GM23338 (cell line): Measurements from ENCODE around the gene POPDC2. TPM values are rescaled to one million over a fixed set of nuclear protein-coding genes. Genes with fewer than 3 reads are reported as not detected.
A peak's percentile ranks its signal among the peaks of the same experiment; 100 is the strongest.

ENCODE experiments used
- ATAC-seq: fragments of 200-7000 bp; cut with Tn5 transposase; 3 replicates; pipeline ENCODE4 v1.9.1; 2020
- DNase-seq: peaks from one replicate; pipeline ENCODE4 v3.0.0-alpha.2; 2015; ENCODE audit warnings: low spot score
- H2AFZ ChIP-seq: fragments of 200-600 bp; sonication (generic); 2 replicates; pipeline ENCODE4 v1.8.0; 2016; ENCODE audit warnings: antibody characterized with exemption, mild to moderate bottlenecking, moderate library complexity
- H3F3A ChIP-seq: fragments of 200-600 bp; sonication (generic); replicated peaks from 2 replicates; pipeline ENCODE4 v1.8.0; 2017; ENCODE audit warnings: antibody characterized with exemption, mixed run types, low read depth
- H3K27ac ChIP-seq: fragments of 200-600 bp; sonication (generic); 2 replicates; pipeline ENCODE4 v1.6.1; 2016; ENCODE audit warnings: low read depth
- H3K27me3 ChIP-seq: fragments of 200-600 bp; sonication (generic); 2 replicates; pipeline ENCODE4 v1.8.0; 2016; ENCODE audit warnings: mild to moderate bottlenecking, mixed run types, moderate library complexity; ENCODE audit not compliant: insufficient read depth
- H3K36me3 ChIP-seq: fragments of 200-600 bp; sonication (generic); 2 replicates; pipeline ENCODE4 v1.8.0; 2016; ENCODE audit warnings: mild to moderate bottlenecking; ENCODE audit not compliant: insufficient read depth
- H3K4me1 ChIP-seq: fragments of 200-600 bp; sonication (generic); 2 replicates; pipeline ENCODE4 v1.8.0; 2016; ENCODE audit warnings: mild to moderate bottlenecking, moderate library complexity; ENCODE audit not compliant: insufficient read depth
- H3K4me2 ChIP-seq: fragments of 200-600 bp; sonication (generic); 2 replicates; pipeline ENCODE4 v1.7.1; 2017; ENCODE audit warnings: mixed run types
- H3K4me3 ChIP-seq: fragments of 200-600 bp; sonication (generic); 2 replicates; pipeline ENCODE4 v1.6.1; 2016; ENCODE audit warnings: mixed run types
- H3K79me2 ChIP-seq: fragments of 200-600 bp; sonication (generic); replicated peaks from 2 replicates; pipeline ENCODE4 v1.8.0; 2017; ENCODE audit warnings: mild to moderate bottlenecking; ENCODE audit not compliant: insufficient read depth
- H3K9me2 ChIP-seq: fragments of 200-600 bp; sonication (generic); 2 replicates; pipeline ENCODE4 v1.8.0; 2017; ENCODE audit not compliant: insufficient read depth
- H4K20me1 ChIP-seq: fragments of 200-600 bp; sonication (generic); replicated peaks from 2 replicates; pipeline ENCODE4 v1.8.0; 2017; ENCODE audit warnings: mild to moderate bottlenecking; ENCODE audit not compliant: insufficient read depth
- H3K27ac Mint-ChIP-seq: 2 replicates; pipeline ENCODE4 v1.8.0; 2020; ENCODE audit warnings: inconsistent platforms, mild to moderate bottlenecking, moderate library complexity, mixed read lengths
- H3K27me3 Mint-ChIP-seq: 3 replicates; pipeline ENCODE4 v1.8.0; 2022; ENCODE audit warnings: low read depth, mild to moderate bottlenecking, moderate library complexity, mixed read lengths, inconsistent platforms; ENCODE audit not compliant: insufficient read depth, poor library complexity
- H3K36me3 Mint-ChIP-seq: 3 replicates; pipeline ENCODE4 v1.8.0; 2021; ENCODE audit warnings: low read depth, mild to moderate bottlenecking, inconsistent platforms, moderate library complexity, mixed read lengths
- H3K4me1 Mint-ChIP-seq: 3 replicates; pipeline ENCODE4 v1.8.0; 2020; ENCODE audit warnings: mild to moderate bottlenecking, inconsistent platforms, mixed read lengths
- H3K4me3 Mint-ChIP-seq: 3 replicates; pipeline ENCODE4 v1.8.0; 2021; ENCODE audit warnings: moderate library complexity, mild to moderate bottlenecking, inconsistent platforms, mixed read lengths
- H3K9me3 Mint-ChIP-seq: 3 replicates; pipeline ENCODE4 v1.8.0; 2020; ENCODE audit warnings: moderate library complexity, mild to moderate bottlenecking, inconsistent platforms, mixed read lengths
- CREB1 ChIP-seq: fragments of 250-450 bp; sonication (Bioruptor Pico); IDR thresholded peaks from 2 replicates; pipeline ENCODE4 v1.5.0; 2020; ENCODE audit warnings: low read depth, mild to moderate bottlenecking, moderate library complexity
- CTCF ChIP-seq, 2 experiments: fragments of 200-600 bp in 1 of 2; sonication (generic) in 1 of 2; conservative IDR thresholded peaks; 2 replicates each; pipeline versions ENCODE4 v1.5.1 to v1.6.1; 2016 to 2017; ENCODE audit warnings: antibody characterized with exemption in 2 of 2, low read depth in 2 of 2, mild to moderate bottlenecking in 2 of 2, moderate library complexity in 1 of 2
- ETS1 ChIP-seq: IDR thresholded peaks from 2 replicates; pipeline ENCODE4 v1.6.1; 2016; ENCODE audit warnings: antibody characterized with exemption
- EZH2 ChIP-seq: fragments of 200-600 bp; sonication (generic); IDR thresholded peaks from one replicate; pipeline ENCODE4 v1.8.0; 2017; ENCODE audit warnings: antibody characterized with exemption, mild to moderate bottlenecking, low read depth; ENCODE audit not compliant: unreplicated experiment
- EZH2phosphoT487 ChIP-seq: fragments of 200-600 bp; sonication (generic); IDR thresholded peaks from one replicate; pipeline ENCODE4 v1.8.1; 2018; ENCODE audit warnings: antibody characterized with exemption; ENCODE audit not compliant: unreplicated experiment
- JUNB ChIP-seq: IDR thresholded peaks from one replicate; pipeline ENCODE4 v1.6.1; 2016; ENCODE audit warnings: antibody characterized with exemption; ENCODE audit not compliant: unreplicated experiment
- NANOG ChIP-seq: IDR thresholded peaks from 2 replicates; pipeline ENCODE4 v1.6.1; 2016; ENCODE audit warnings: antibody characterized with exemption, borderline replicate concordance
- POLR2AphosphoS5 ChIP-seq: IDR thresholded peaks from 2 replicates; pipeline ENCODE4 v1.6.1; 2016; ENCODE audit warnings: antibody characterized with exemption, low read depth
- REST ChIP-seq: IDR thresholded peaks from one replicate; pipeline ENCODE4 v1.6.1; 2018; ENCODE audit warnings: antibody characterized with exemption; ENCODE audit not compliant: unreplicated experiment
- STAT1 ChIP-seq: IDR thresholded peaks from one replicate; pipeline ENCODE4 v1.6.1; 2016; ENCODE audit warnings: antibody characterized with exemption; ENCODE audit not compliant: unreplicated experiment
- ZNF114 ChIP-seq: fragments of 250-450 bp; sonication (Bioruptor Pico); IDR thresholded peaks from 2 replicates; pipeline ENCODE4 v1.5.0; 2020; ENCODE audit warnings: mild to moderate bottlenecking, moderate library complexity
- ZNF331 ChIP-seq: fragments of 250-450 bp; sonication (Bioruptor Pico); IDR thresholded peaks from 2 replicates; pipeline ENCODE4 v1.5.0; 2020; ENCODE audit warnings: low read depth, mild to moderate bottlenecking, moderate library complexity
- ZNF462 ChIP-seq: fragments of 250-450 bp; sonication (Bioruptor Pico); IDR thresholded peaks from 2 replicates; pipeline ENCODE4 v1.5.0; 2020; ENCODE audit warnings: mild to moderate bottlenecking, moderate library complexity
- polyA plus RNA-seq: library from polyadenylated mRNA; unstranded; fragments of >200 nt; fragmentation: Nextera tagmentation; extraction: Ambion mirVana; gene quantifications from 2 replicates; pipeline ENCODE4 v1.2.1, GENCODE V29; 2016
- total RNA-seq: library from RNA; depleted of rRNA; stranded (reverse); fragments of >200 nt; shearing (Covaris generic); gene quantifications from 2 replicates; pipeline ENCODE4 v1.2.3, GENCODE V29; 2014

POPDC2 gene
- total and polyA plus RNA-seq, 2 experiments from 2014 or later: 0.36 TPM; not detected in 1

GRCh38 chr3:119700920-119701734 lies 40.7 kb upstream of the POPDC2 start:
- ATAC-seq (no peak), DNase-seq (no peak)
- 0 out of 2 replicates have a peak overlapping the region, but pooled peaks have one; percentile 24 for H2AFZ ChIP-seq
- no peaks in the 10 kb centered on the region for H3K36me3 ChIP-seq
- peaks cover 8% of the 10 kb centered on the region for H3K27me3 Mint-ChIP-seq
- peaks cover 4% of the 10 kb centered on the region; the same call in 2 of the 3 replicates for H3K9me3 Mint-ChIP-seq
- H4K20me1 ChIP-seq: no peaks in the 10 kb centered on the region; the same call in 1 of the 2 replicates
- H3K4me1 ChIP-seq: peaks cover 12% of the 10 kb centered on the region
- H3K4me2 ChIP-seq: no peak overlapping the region
- no peak overlapping the region; the same call in 2 of the 3 replicates for H3K4me3 Mint-ChIP-seq
- H3K27ac ChIP-seq: no peak overlapping the region
- H3F3A ChIP-seq: no peaks in the 10 kb centered on the region
- H3K9me2 ChIP-seq: no peaks in the 10 kb centered on the region
- TF ChIP-seq NANOG (no peak), JUNB (no peak), REST (no peak), EZH2 (no peak), ETS1 (no peak), POLR2AphosphoS5 (no peak), EZH2phosphoT487 (no peak), ZNF114 (CRISPR knock-in tag) (no peak), CTCF (conservative IDR thresholded peaks at IDR 0.05; ENCODE audit: low read depth in 2 of 2) (no peak), ZNF462 (CRISPR knock-in tag) (no peak), STAT1 (no peak), ZNF331 (CRISPR knock-in tag) (no peak), CREB1 (CRISPR knock-in tag) (no peak)
- no peak overlapping the region for H3K4me3 ChIP-seq
- H3K36me3 Mint-ChIP-seq: no peaks in the 10 kb centered on the region; the same call in 2 of the 3 replicates
- no peaks in the 10 kb centered on the region for H3K79me2 ChIP-seq
- peaks cover 14% of the 10 kb centered on the region for H3K4me1 Mint-ChIP-seq
- peaks cover 15% of the 10 kb centered on the region for H3K27me3 ChIP-seq
- no peak overlapping the region for H3K27ac Mint-ChIP-seq
